ENCODE data around the gene GUCA1A. TPM values are rescaled to one million over a fixed set of nuclear protein-coding genes. Genes with fewer than 3 reads are reported as not detected.

The GUCA1A gene
- total RNA-seq, 4 donors from 2014 or later, result not detected

GRCh38 chr6:42217157-42217518, 44.0 kb downstream of the GUCA1A start:
- H3K4me3 ChIP-seq, result peak overlapping the region; percentile 32 to 93 (median 66)
- peaks cover 0 to 19% (median 9%) of the 10 kb centered on the region in 4 donors for H3K36me3 ChIP-seq
- no peak for TF ChIP-seq POLR2A (IDR thresholded peaks at IDR 0.05)
- no peak for TF ChIP-seq POLR2AphosphoS5 (IDR thresholded peaks at IDR 0.05)
- TF ChIP-seq EP300 (IDR thresholded peaks at IDR 0.05; ENCODE audit: low read depth), result no peak
- TF ChIP-seq CTCF (IDR thresholded peaks at IDR 0.05), result no peak
- peak overlapping the region; percentile 78 to 91 (median 85) for H3K27ac ChIP-seq
- 0 to 2% methylated on average over 2 to 5 of the region's 5 CpGs for WGBS, 2 donors (ENCODE audit: low coverage in 1 of 2)
- intact Hi-C loops (cut with DNase I; ENCODE audit: low total_unique reads), result no loop called here
- H3K4me1 ChIP-seq, result peaks cover 5 to 26% (median 9%) of the 10 kb centered on the region in 4 donors
- no peaks in the 10 kb centered on the region for H3K9me3 ChIP-seq
- no peak for DNase-seq
- no peaks in the 10 kb centered on the region for H3K27me3 ChIP-seq
- in situ Hi-C loops (cut with MboI; ENCODE audit: low pct_ligation_motif_present in 1 of 4, low pct_unique_long_range_greater_than_20kb in 1 of 4, low sequenced_read_pairs in 3 of 4), result loop anchor here in 2 of 4 donors (25.0 kb wide), 2 partner anchors 280 to 305 kb away; partner anchors contain the start of genes BYSL (in 1 of the 2), CCND3 (in 1 of the 2) and MED20 (in 1 of the 2)

GRCh38 chr6:42217519-42218367, 44.6 kb downstream of the GUCA1A start, which contains the start of gene MRPS10:
MRPS10 (minus strand) TSS chr6:42217861; CDS start chr6:42217849, 12 bp downstream.
- Histone ChIP-seq H3K27me3 (no peaks in the 10 kb centered on the region), H3K36me3 (peaks cover 0 to 15% (median 7%) of the 10 kb centered on the region in 4 donors), H3K4me3 (peak within 1 kb of the TSS; percentile 32 to 93 (median 66)), H3K4me1 (peaks cover 5 to 26% (median 9%) of the 10 kb centered on the region in 4 donors), H3K9me3 (no peaks in the 10 kb centered on the region), H3K27ac (peak within 1 kb of the TSS; percentile 78 to 91 (median 85))
- peak; percentile 93 for DNase-seq
- TF ChIP-seq POLR2AphosphoS5 (IDR thresholded peaks at IDR 0.05) (peak; percentile 77 to 94 (median 93)), POLR2A (IDR thresholded peaks at IDR 0.05) (peak; percentile 83), EP300 (IDR thresholded peaks at IDR 0.05; ENCODE audit: low read depth) (no peak)
- in situ Hi-C loops (cut with MboI; ENCODE audit: low pct_ligation_motif_present in 1 of 4, low pct_unique_long_range_greater_than_20kb in 1 of 4, low sequenced_read_pairs in 3 of 4), result loop anchor here in 2 of 4 donors (25.0 kb wide), 2 partner anchors 280 to 305 kb away; partner anchors contain the start of genes BYSL (in 1 of the 2), CCND3 (in 1 of the 2) and MED20 (in 1 of the 2)
- 10 to 22% methylated on average over 10 to 29 of the region's 29 CpGs for whole genome bisulfite sequencing, 2 donors (ENCODE audit: low coverage in 1 of 2)
- intact Hi-C loops (cut with DNase I; ENCODE audit: low total_unique reads), result no loop called here

- no peaks in the 10 kb centered on the region for H3K36me3 ChIP-seq
- 43 to 67% methylated on average over 1 to 6 of the region's 6 CpGs for WGBS, 2 donors (ENCODE audit: low coverage in 1 of 2)
- H3K27ac ChIP-seq, result no peak overlapping the region
- no peaks in the 10 kb centered on the region for H3K27me3 ChIP-seq
- in situ Hi-C loops (cut with MboI; ENCODE audit: low pct_ligation_motif_present in 1 of 4, low pct_unique_long_range_greater_than_20kb in 1 of 4, low sequenced_read_pairs in 3 of 4), result loop anchor here in 2 of 4 donors (25.0 kb wide), 2 partner anchors 284 to 309 kb away; partner anchors contain the start of genes BYSL (in 1 of the 2), CCND3 (in 1 of the 2) and MED20 (in 1 of the 2)
- H3K4me1 ChIP-seq, result peaks cover 5 to 35% (median 14%) of the 10 kb centered on the region in 4 donors
- intact Hi-C loops (cut with DNase I; ENCODE audit: low total_unique reads), result no loop called here
- H3K9me3 ChIP-seq, result no peaks in the 10 kb centered on the region
- DNase-seq, result no peak
- TF ChIP-seq POLR2AphosphoS5 (IDR thresholded peaks at IDR 0.05) (no peak), EP300 (IDR thresholded peaks at IDR 0.05; ENCODE audit: low read depth) (no peak), POLR2A (IDR thresholded peaks at IDR 0.05) (no peak), CTCF (IDR thresholded peaks at IDR 0.05) (no peak)
- no peak overlapping the region for H3K4me3 ChIP-seq
Observed at GRCh38 chr6:42220807-42221206, 47.6 kb downstream of the GUCA1A start.

GRCh38 chr6:42221546-42221945, 48.4 kb downstream of the GUCA1A start:
- in situ Hi-C loops (cut with MboI; ENCODE audit: low pct_ligation_motif_present in 1 of 4, low pct_unique_long_range_greater_than_20kb in 1 of 4, low sequenced_read_pairs in 3 of 4) (loop anchor here in 2 of 4 donors (25.0 kb wide), 2 partner anchors 284 to 309 kb away; partner anchors contain the start of genes BYSL (in 1 of the 2), CCND3 (in 1 of the 2) and MED20 (in 1 of the 2)), intact Hi-C loops (cut with DNase I; ENCODE audit: low total_unique reads) (no loop called here)
- Histone ChIP-seq H3K27me3 (no peaks in the 10 kb centered on the region), H3K4me1 (peaks cover 5 to 36% (median 20%) of the 10 kb centered on the region in 4 donors), H3K4me3 (no peak overlapping the region), H3K36me3 (no peaks in the 10 kb centered on the region), H3K27ac (no peak overlapping the region), H3K9me3 (no peaks in the 10 kb centered on the region)
- no peak for TF ChIP-seq POLR2AphosphoS5 (IDR thresholded peaks at IDR 0.05)
- DNase-seq, result no peak
- WGBS, 2 donors (ENCODE audit: low coverage in 1 of 2), result 90 to 94% methylated on average over 2 to 4 of the region's 4 CpGs

Measured in transverse colon (tissue), 4 donors.